Upper lobe of left lung (tissue), 4 donors: Measurements from ENCODE around the gene LAMC1.

ENCODE experiments used
- EP300 ChIP-seq, 4 donors: sonication (generic); formaldehyde crosslinking; IDR thresholded peaks; one replicate each; pipeline ENCODE4 v1.5.1; 2017; ENCODE audit warnings: antibody characterized with exemption in 4 of 4, control low read depth in 2 of 4
- POLR2A ChIP-seq, 4 donors: fragments of 450-650 bp; IDR thresholded peaks; one replicate each; pipeline ENCODE4 v1.5.1; 2016 to 2017; ENCODE audit warnings: antibody characterized with exemption in 4 of 4, mild to moderate bottlenecking in 2 of 4
- TF ChIP-seq, protein P1 (sequence below), 6 experiments: fragments of 450-650 bp in 4 of 6; fragments of 200-600 bp in 2 of 6; sonication (generic) in 2 of 6; IDR thresholded peaks; one replicate each; pipeline ENCODE4 v1.5.1; 2016 to 2019; ENCODE audit warnings: antibody characterized with exemption in 6 of 6

DNA sequence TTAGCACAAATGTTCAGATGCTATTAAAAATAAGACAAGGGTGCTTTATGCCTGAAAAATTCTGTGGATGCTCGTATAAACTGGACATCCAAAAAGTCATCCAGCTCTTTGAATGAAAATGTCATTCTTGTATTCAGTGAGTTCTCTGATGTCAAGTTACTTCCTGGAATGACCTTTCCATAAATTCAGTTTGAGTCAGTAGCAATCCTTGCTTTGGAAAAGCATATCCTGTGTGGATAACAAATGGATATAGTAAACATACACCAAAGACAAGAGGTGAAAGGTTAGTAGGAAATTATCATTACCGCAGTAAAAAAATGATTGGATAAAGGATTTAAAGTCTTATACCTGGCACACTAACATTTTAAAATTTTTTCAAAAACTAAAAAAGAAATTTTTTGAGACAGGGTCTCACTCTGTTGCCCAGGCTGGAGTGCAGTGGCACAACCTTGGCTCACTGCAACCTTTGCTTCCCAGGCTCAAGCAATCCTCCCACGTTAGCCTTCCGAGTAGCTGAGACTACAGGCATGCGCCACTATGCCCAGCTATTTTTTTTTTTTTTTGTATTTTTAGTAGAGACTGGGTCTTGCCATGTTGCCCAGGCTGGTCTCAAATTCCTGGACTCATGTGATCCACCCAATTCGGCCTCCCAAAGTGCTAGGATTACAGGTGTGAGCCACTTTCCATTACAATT, 10.8 kb upstream of the LAMC1 start:
- TF ChIP-seq, protein P1, sequence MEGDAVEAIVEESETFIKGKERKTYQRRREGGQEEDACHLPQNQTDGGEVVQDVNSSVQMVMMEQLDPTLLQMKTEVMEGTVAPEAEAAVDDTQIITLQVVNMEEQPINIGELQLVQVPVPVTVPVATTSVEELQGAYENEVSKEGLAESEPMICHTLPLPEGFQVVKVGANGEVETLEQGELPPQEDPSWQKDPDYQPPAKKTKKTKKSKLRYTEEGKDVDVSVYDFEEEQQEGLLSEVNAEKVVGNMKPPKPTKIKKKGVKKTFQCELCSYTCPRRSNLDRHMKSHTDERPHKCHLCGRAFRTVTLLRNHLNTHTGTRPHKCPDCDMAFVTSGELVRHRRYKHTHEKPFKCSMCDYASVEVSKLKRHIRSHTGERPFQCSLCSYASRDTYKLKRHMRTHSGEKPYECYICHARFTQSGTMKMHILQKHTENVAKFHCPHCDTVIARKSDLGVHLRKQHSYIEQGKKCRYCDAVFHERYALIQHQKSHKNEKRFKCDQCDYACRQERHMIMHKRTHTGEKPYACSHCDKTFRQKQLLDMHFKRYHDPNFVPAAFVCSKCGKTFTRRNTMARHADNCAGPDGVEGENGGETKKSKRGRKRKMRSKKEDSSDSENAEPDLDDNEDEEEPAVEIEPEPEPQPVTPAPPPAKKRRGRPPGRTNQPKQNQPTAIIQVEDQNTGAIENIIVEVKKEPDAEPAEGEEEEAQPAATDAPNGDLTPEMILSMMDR (IDR thresholded peaks at IDR 0.05): no peak
- TF ChIP-seq POLR2A (IDR thresholded peaks at IDR 0.05) (no peak), EP300 (IDR thresholded peaks at IDR 0.05) (no peak)
